Esophagus muscularis mucosa (tissue), 4 donors: ENCODE results near the gene CRACR2B. TPM values are rescaled to one million over a fixed set of nuclear protein-coding genes. Genes with fewer than 3 reads are reported as not detected.

ENCODE experiments used
- DNase-seq: peaks from one replicate; pipeline ENCODE4 v3.0.0-alpha.2; 2017; ENCODE audit errors: extremely low spot score
- H3K27ac ChIP-seq, 4 donors: fragments of 200-600 bp; sonication (generic); replicated peaks in 1 of 4; 1 replicate in 3 of 4; 2 replicates in 1 of 4; pipeline ENCODE4 v1.5.1; 2016 to 2019; ENCODE audit warnings: mild to moderate bottlenecking in 1 of 4
- H3K27me3 ChIP-seq, 4 donors: fragments of 200-600 bp; sonication (generic); one replicate each; pipeline versions ENCODE4 v1.5.1 to v1.6.0; 2016 to 2019
- H3K36me3 ChIP-seq, 4 donors: fragments of 200-600 bp; sonication (generic); one replicate each; pipeline ENCODE4 v1.5.1; 2016 to 2019
- H3K4me1 ChIP-seq, 4 donors: fragments of 200-600 bp; sonication (generic); one replicate each; pipeline ENCODE4 v1.5.1; 2016 to 2019
- H3K4me3 ChIP-seq, 4 donors: fragments of 200-600 bp; sonication (generic); 1 replicate in 2 of 4; 2 replicates in 2 of 4; pipeline ENCODE4 v1.5.1; 2016 to 2019; ENCODE audit warnings: mild to moderate bottlenecking in 4 of 4, moderate library complexity in 1 of 4
- H3K9me3 ChIP-seq, 4 donors: fragments of 200-600 bp; sonication (generic); 1 replicate in 3 of 4; 2 replicates in 1 of 4; pipeline ENCODE4 v1.5.1; 2016 to 2019
- CTCF ChIP-seq, 3 experiments: fragments of 200-600 bp in 2 of 3; fragments of 450-650 bp in 1 of 3; sonication (generic) in 2 of 3; IDR thresholded peaks; one replicate each; pipeline ENCODE4 v1.5.1; 2017 to 2019; ENCODE audit warnings: antibody characterized with exemption in 3 of 3, mild to moderate bottlenecking in 2 of 3, moderate library complexity in 1 of 3
- EP300 ChIP-seq: sonication (generic); formaldehyde crosslinking; IDR thresholded peaks from one replicate; pipeline ENCODE4 v1.6.1; 2017; ENCODE audit warnings: antibody characterized with exemption
- POLR2A ChIP-seq: fragments of 450-650 bp; IDR thresholded peaks from one replicate; pipeline ENCODE4 v1.6.1; 2017; ENCODE audit warnings: antibody characterized with exemption, moderate library complexity, mild to moderate bottlenecking, low read depth
- POLR2AphosphoS5 ChIP-seq, 2 donors: sonication (generic); formaldehyde crosslinking; IDR thresholded peaks; one replicate each; pipeline ENCODE4 v1.6.1; 2017; ENCODE audit warnings: antibody characterized with exemption in 2 of 2
- WGBS: methylation state at CpG from one replicate; pipeline ENCODE4 v1.1.5; 2018; 5-methylcytosine and 5-hydroxymethylcytosine counted together
- intact Hi-C: fragments of 100-400 bp; cut with DNase I; formaldehyde crosslinking; loops from one replicate; pipeline ENCODE4 v1.15.1; 2023
- total RNA-seq, 4 donors: library from RNA; depleted of rRNA; stranded (reverse); fragments of >200 nt; gene quantifications; one replicate each; pipeline versions ENCODE4 v1.1.0 to v1.2.1, GENCODE V29; 2016

The CRACR2B gene
- total RNA-seq, 4 donors from 2014 or later = 5.3 to 8.4 (median 7.0) TPM

DNA sequence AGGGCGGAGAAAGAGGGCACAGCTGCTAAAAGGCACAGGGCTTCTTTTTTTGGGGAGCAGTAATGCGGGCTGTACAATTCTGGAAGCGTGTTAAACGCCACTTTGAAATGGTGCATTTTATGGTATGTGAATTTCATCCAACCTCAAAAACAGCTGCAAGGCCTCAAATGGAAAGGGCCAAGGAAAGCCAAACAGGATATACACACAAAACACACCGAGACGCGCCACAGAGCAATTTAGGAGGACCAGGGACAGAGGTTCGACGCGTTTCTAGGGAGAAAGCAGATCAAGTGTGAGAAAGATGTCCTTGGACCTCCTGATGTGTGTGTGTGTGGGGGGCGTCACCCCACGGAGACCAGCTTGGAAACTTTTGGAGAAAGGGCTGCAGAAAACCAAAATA is 46.0 kb downstream of the CRACR2B start:
- Histone ChIP-seq H3K9me3 (no peaks in the 10 kb centered on the region), H3K36me3 (peaks cover 0 to 33% (median 23%) of the 10 kb centered on the region in 4 donors), H3K27ac (no peak overlapping the region), H3K4me1 (no peaks in the 10 kb centered on the region), H3K4me3 (no peak overlapping the region), H3K27me3 (no peaks in the 10 kb centered on the region)
- DNase-seq = no peak
- TF ChIP-seq CTCF (IDR thresholded peaks at IDR 0.05) (no peak), POLR2AphosphoS5 (IDR thresholded peaks at IDR 0.05) (no peak), EP300 (no peak), POLR2A (no peak)
- intact Hi-C loops = no loop called here
- 64% methylated on average over 12 of the region's 12 CpGs for WGBS

DNA sequence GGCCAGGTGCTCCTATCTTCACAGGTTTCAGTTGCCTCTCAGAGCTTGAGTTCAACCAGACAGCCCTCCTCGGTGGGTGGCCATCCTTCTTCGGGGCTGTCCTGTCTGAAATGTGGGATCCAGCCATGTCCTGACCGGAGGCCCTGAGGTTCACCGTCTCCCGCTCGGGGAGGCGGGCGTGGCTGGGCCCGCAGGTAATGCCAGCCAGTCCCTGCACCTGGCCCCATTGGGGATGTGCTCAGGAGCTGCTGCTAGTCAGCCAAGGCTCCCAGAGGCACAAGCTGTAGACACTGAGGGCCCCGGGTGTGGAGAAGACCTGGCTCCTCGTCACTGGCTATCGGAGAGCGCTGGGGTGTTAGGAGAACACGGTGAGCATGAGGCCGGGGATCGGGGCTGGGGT is 47.5 kb downstream of the CRACR2B start:
- no peak for DNase-seq
- no peaks in the 10 kb centered on the region for H3K27me3 ChIP-seq
- H3K9me3 ChIP-seq = no peaks in the 10 kb centered on the region
- H3K36me3 ChIP-seq = peaks cover 0 to 37% (median 23%) of the 10 kb centered on the region in 4 donors
- no peak overlapping the region for H3K4me3 ChIP-seq
- intact Hi-C loops = no loop called here
- no peak overlapping the region for H3K27ac ChIP-seq
- TF ChIP-seq EP300 (no peak), CTCF (IDR thresholded peaks at IDR 0.05) (no peak), POLR2A (no peak), POLR2AphosphoS5 (IDR thresholded peaks at IDR 0.05) (no peak)
- 96% methylated on average over 11 of the region's 16 CpGs for WGBS
- H3K4me1 ChIP-seq = no peaks in the 10 kb centered on the region

DNA sequence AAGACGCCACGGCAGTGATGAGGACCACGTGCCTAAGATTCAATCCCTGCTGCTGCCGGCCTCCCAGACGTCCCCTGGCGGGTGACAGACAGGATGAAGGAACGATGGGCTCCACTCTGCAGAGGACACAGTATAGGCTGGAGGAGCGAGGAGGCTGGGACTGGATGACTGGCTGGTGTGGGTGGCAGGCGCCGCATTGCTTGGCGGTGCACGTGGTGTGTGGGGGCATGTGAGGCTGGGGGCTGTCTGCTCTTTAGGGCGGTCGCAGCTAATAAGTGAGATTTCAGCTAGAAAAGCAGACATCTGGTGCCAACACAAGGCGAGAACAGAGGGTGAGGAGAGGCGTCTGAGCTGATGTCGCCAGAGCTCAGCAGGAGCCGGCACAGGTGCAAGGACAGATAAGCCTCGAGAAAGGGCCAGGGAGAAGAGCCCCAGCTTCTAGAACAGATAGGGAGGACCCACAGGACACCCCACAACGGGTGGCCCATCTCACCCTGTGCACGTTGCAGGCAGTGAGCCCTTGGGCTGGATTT is 48.1 kb downstream of the CRACR2B start:
- no peaks in the 10 kb centered on the region for H3K4me1 ChIP-seq
- WGBS = 91% methylated on average over 21 of the region's 21 CpGs
- H3K4me3 ChIP-seq = no peak overlapping the region
- TF ChIP-seq POLR2AphosphoS5 (IDR thresholded peaks at IDR 0.05) = no peak
- no peak for TF ChIP-seq POLR2A
- TF ChIP-seq CTCF (IDR thresholded peaks at IDR 0.05) = no peak
- TF ChIP-seq EP300 = no peak
- no peaks in the 10 kb centered on the region for H3K9me3 ChIP-seq
- peaks cover 0 to 42% (median 28%) of the 10 kb centered on the region in 4 donors for H3K36me3 ChIP-seq
- intact Hi-C loops = no loop called here
- H3K27me3 ChIP-seq = no peaks in the 10 kb centered on the region
- DNase-seq = no peak
- H3K27ac ChIP-seq = no peak overlapping the region

DNA sequence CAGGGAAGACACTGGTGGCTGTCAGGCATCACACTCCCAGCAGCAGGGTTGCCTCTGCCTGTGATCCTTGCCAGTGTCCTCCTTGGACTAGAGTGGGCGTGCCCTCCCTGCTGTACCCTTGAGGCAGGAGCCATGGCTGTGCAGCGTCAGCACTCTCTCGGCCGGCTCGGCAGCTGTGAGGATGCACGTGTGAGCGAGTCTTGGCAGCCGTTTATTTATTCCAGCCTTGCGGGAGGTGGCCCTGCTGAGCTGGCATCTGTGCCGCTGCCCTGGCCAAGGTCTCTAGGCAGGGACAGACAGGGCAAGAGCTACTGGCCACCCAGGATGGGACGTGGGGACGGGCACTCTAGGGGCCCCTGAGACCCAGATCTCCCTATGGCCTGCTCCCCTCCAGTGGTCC is 48.8 kb downstream of the CRACR2B start:
- WGBS = 60% methylated on average over 1 of the region's 12 CpGs
- H3K4me1 ChIP-seq = no peaks in the 10 kb centered on the region
- intact Hi-C loops = no loop called here
- no peaks in the 10 kb centered on the region for H3K9me3 ChIP-seq
- H3K36me3 ChIP-seq = peaks cover 0 to 47% (median 30%) of the 10 kb centered on the region in 4 donors
- no peaks in the 10 kb centered on the region for H3K27me3 ChIP-seq
- no peak for DNase-seq
- no peak overlapping the region for H3K4me3 ChIP-seq
- TF ChIP-seq POLR2A (no peak), EP300 (no peak), POLR2AphosphoS5 (IDR thresholded peaks at IDR 0.05) (no peak), CTCF (IDR thresholded peaks at IDR 0.05) (no peak)
- H3K27ac ChIP-seq = no peak overlapping the region

DNA sequence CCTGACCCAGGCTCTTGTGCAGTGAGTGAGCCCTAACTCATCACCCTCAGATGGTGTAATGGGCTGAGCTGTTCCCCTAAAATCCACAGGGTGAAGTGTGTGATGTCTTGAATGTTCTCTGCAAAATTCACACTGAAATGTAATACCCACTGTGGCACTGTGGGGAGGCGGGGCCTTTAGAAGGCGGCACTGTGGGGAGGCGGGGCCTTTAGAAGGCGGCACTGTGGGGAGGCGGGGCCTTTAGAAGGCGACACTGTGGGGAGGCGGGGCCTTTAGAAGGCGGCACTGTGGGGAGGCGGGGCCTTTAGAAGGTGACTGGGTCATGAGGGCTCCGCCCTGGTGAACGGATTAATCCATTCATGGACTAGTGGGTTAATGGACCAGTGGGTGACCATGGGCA is 49.8 kb downstream of the CRACR2B start:
- Histone ChIP-seq H3K9me3 (no peaks in the 10 kb centered on the region), H3K27ac (no peak overlapping the region), H3K4me3 (no peak overlapping the region), H3K36me3 (peaks cover 2 to 57% (median 39%) of the 10 kb centered on the region in 4 donors), H3K27me3 (no peaks in the 10 kb centered on the region), H3K4me1 (no peaks in the 10 kb centered on the region)
- no peak for DNase-seq
- intact Hi-C loops = no loop called here
- WGBS = 90% methylated on average over 11 of the region's 11 CpGs
- TF ChIP-seq POLR2AphosphoS5 (IDR thresholded peaks at IDR 0.05) (no peak), POLR2A (no peak), EP300 (no peak), CTCF (IDR thresholded peaks at IDR 0.05) (no peak)
